Measurements from ENCODE around the gene XRCC5. TPM values are rescaled to one million over a fixed set of nuclear protein-coding genes. Genes with fewer than 3 reads are reported as not detected.

XRCC5 gene
- total RNA-seq, 1 donor from 2014 or later = 360 TPM

DNA sequence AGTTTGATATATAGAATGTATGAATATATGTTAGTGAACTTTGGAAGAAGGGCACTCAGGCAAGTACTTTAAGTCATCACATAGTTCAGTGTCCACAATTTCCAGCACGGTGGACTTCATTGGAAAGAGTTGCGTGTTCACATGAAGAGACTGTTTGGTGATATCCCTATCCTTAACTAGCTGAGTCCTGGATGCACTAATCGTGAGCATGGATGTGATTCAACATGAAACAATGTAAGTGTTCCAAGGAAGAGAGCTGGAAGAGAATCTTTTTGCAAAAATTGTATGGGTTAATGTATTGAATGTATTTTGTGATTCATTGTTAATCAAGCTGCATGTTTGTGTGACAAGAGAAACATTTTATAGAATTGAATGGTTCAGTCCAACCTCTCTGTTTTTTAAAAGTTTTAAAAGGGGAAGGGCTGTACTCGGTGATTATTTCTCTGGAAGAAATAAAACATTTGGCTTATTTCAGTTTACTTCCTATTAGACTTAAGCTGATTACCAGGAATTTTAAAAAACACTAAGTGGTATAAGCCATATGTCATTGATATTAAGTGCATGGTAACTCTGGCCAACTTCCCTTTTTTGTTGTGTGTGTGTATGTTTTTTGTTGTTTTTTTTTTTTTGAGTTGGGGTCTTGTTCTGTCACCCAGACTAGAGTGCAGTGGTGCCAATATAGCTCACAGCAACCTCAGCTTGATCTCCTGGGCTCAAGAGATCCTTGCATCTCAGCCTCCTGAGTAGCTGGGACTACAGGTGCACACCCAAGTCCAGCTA lies 8.6 kb downstream of the XRCC5 start:
- DNase-seq (ENCODE audit: low read depth) = no peak
- H3K4me3 ChIP-seq (ENCODE audit: low read depth, low read length) = no peak overlapping the region
- TF ChIP-seq CTCF (conservative IDR thresholded peaks at IDR 0.05; ENCODE audit: low read depth, low read length) = no peak

DNA sequence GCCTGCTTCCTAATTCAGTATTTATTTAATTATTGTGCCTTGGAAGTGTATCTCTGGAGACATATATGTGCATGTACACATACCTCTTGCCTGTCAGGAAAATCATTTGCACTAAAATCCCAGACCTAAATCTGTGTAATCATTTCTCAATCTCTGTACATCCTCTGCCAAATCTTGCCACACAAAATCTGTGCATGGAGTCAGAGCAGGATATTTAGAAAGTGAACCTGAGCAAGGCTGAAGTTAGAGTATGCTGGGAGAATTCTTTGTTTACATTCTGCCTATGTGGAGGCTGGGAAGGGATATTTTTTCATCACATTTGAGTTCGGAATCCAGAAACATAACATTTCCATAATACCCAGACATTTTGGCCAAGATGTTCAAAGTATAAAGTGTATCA lies 9.3 kb downstream of the XRCC5 start:
- no peak for DNase-seq (ENCODE audit: low read depth)
- no peak for TF ChIP-seq CTCF (conservative IDR thresholded peaks at IDR 0.05; ENCODE audit: low read depth, low read length)
- H3K4me3 ChIP-seq (ENCODE audit: low read depth, low read length) = no peak overlapping the region

DNA sequence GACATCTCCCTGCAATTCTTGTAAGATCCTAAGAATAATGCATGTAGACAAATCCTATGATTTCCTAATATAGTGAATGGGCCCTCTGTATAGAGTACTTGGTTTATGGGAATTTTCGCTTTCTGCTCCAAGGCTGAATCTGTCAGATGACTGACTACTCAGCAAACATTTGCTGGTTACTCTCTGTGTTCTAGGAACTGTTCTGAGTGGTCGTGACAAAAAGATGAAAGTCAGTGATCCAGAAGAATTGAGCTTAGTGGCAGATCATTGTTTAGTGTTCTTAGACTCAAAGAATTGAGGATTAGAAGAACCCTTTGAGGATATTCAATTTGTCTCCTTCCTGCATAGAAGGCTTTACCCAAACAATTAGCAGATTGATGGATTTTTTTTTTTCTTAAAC lies 10.0 kb downstream of the XRCC5 start:
- no peak overlapping the region for H3K4me3 ChIP-seq (ENCODE audit: low read depth, low read length)

GRCh38 chr2:216119986-216120385 lies 10.8 kb downstream of the XRCC5 start:
- no peak for DNase-seq (ENCODE audit: low read depth)
- no peak overlapping the region for H3K4me3 ChIP-seq (ENCODE audit: low read depth, low read length)
- TF ChIP-seq CTCF (conservative IDR thresholded peaks at IDR 0.05; ENCODE audit: low read depth, low read length) = no peak

More for the DNA sequence above, 10.0 kb downstream of the XRCC5 start:
- DNase-seq (ENCODE audit: low read depth) = no peak
- no peak for TF ChIP-seq CTCF (conservative IDR thresholded peaks at IDR 0.05; ENCODE audit: low read depth, low read length)

DNA sequence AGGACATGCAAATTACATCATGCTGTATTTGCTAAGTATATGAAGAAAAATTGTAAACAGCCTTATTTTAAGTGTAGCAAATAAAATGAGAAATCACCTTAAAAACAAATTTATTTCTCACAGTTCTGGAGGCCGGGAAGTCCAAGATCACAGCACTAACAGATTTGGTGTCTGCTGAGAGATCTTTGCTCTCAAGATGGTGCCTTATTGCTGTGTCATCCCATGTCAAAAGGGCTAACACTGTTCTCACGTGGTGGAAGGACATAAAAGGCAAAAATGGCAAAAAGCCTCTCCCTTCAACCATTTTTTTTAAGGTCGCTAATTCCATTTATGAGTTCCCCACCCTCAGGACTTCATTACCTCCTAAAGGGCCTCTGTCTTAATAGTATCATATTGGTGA lies 12.1 kb downstream of the XRCC5 start:
- TF ChIP-seq CTCF (conservative IDR thresholded peaks at IDR 0.05; ENCODE audit: low read depth, low read length) = no peak
- DNase-seq (ENCODE audit: low read depth) = no peak

DNA sequence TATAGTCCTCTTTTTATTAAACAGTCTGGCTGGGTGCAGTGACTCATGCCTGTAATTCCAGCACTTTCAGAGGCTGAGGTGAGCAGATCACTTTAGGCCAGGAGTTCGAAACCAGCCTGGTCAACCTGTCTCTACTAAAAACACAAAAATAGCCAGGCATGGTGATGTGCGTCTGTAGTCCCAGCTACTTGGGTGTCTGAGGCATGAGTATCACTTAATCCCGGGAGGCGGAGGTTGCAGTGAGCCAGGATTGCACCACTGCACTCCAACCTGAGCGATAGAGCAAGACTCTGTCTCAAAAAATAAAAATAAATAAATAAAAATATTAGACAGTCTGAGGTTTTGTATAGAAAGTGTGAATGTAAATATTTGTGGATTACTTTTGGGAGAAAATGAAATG lies 17.8 kb downstream of the XRCC5 start:
- no peak for TF ChIP-seq CTCF (conservative IDR thresholded peaks at IDR 0.05; ENCODE audit: low read depth, low read length)
- DNase-seq (ENCODE audit: low read depth) = no peak
- H3K4me3 ChIP-seq (ENCODE audit: low read depth, low read length) = no peak overlapping the region

More for the DNA sequence above, 12.1 kb downstream of the XRCC5 start:
- no peak overlapping the region for H3K4me3 ChIP-seq (ENCODE audit: low read depth, low read length)
